ENCODE data around the gene CHD1.
A peak's percentile ranks its signal among the peaks of the same experiment; 100 is the strongest.

CHD1 gene

DNA sequence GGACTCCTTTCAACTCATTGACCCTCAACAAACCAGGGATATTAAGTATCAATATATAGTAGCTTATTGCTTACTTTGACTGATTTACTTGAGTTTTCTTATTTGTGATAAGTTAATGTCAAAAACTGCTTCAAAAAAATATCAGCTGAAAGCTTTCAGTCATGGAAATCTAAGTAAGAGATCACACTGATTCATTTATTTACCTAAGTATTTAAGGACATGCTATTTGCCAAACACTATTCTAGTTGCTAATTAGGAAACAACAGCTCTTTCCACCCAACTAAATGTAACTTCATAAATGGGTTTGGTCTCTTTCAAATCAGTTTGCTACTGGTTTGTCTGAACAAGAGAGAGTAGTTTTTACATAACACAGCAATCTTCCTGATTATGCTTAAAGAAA lies 48.2 kb downstream of the CHD1 start:
- Mint-ChIP-seq H3K27me3 (no peaks in the 10 kb centered on the region), H3K36me3 (ENCODE audit: low read depth) (peaks cover 67% of the 10 kb centered on the region), H3K27ac (no peak overlapping the region), H3K4me3 (no peak overlapping the region), H3K9me3 (no peaks in the 10 kb centered on the region), H3K4me1 (ENCODE audit: low read depth) (peaks cover 33% of the 10 kb centered on the region)

DNA sequence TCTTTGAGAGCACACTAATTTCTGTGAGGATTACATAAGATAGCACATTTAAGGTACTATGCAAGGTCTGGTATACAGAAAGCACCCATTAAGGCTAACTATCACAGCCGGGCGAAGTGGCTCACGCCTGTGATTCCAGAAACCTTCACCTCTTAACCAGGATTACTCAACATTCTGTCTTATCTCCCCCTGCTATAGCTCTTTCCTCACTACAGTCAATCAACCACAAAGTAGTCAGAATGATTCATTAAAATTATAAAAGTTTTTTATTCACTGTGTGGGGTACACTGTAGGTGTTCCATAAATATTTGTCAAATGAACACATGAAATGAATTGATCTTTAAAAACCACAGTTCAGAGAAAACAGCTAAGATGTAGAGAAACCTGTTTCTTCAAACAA lies 48.7 kb downstream of the CHD1 start:
- Mint-ChIP-seq H3K27ac (no peak overlapping the region), H3K4me3 (no peak overlapping the region), H3K36me3 (ENCODE audit: low read depth) (peaks cover 67% of the 10 kb centered on the region), H3K9me3 (no peaks in the 10 kb centered on the region), H3K27me3 (no peaks in the 10 kb centered on the region), H3K4me1 (ENCODE audit: low read depth) (peaks cover 33% of the 10 kb centered on the region)

DNA sequence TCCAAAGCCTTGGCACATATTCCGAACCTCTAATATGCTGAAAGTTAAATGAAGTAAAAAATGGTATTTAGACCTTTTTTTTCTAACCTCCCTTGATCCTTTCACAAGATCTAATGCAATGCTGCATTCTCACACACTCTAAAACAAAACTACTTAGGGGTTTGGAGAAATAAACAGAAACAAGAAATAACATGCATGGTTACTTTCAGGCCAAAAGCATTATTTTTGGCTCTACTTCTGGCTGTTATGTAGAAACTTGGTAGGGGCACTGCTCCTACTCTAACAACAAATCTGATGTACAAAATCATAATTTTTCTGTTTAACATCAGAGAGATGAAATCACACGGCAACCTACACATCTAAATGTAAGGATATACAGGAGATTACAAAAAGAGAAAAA lies 51.2 kb downstream of the CHD1 start:
- H3K36me3 Mint-ChIP-seq (ENCODE audit: low read depth): peaks cover 60% of the 10 kb centered on the region
- H3K27me3 Mint-ChIP-seq: no peaks in the 10 kb centered on the region
- no peak overlapping the region for H3K27ac Mint-ChIP-seq
- peaks cover 33% of the 10 kb centered on the region for H3K4me1 Mint-ChIP-seq (ENCODE audit: low read depth)
- H3K9me3 Mint-ChIP-seq: no peaks in the 10 kb centered on the region
- H3K4me3 Mint-ChIP-seq: no peak overlapping the region

DNA sequence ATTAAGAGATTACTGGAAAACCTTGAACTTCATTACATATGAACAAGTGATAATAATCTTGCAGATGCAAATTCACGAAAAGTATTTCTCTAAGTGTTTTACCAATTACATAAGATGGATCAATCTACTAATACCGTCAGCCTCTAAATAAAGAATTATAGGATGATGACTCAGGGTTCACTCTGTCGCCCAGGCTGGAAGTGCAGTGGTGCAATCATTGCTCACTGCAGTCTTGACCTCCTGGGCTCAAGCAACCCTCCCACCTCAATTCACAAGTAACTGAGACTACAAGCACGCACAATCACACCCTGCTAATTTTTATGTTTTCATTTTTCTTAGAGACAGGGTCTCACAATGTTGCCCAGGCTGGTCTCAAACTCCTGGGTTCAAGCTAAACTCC lies 56.1 kb downstream of the CHD1 start:
- Mint-ChIP-seq H3K27ac (no peak overlapping the region), H3K9me3 (no peaks in the 10 kb centered on the region), H3K27me3 (no peaks in the 10 kb centered on the region), H3K36me3 (ENCODE audit: low read depth) (peaks cover 68% of the 10 kb centered on the region), H3K4me1 (ENCODE audit: low read depth) (peaks cover 2% of the 10 kb centered on the region), H3K4me3 (no peak overlapping the region)

DNA sequence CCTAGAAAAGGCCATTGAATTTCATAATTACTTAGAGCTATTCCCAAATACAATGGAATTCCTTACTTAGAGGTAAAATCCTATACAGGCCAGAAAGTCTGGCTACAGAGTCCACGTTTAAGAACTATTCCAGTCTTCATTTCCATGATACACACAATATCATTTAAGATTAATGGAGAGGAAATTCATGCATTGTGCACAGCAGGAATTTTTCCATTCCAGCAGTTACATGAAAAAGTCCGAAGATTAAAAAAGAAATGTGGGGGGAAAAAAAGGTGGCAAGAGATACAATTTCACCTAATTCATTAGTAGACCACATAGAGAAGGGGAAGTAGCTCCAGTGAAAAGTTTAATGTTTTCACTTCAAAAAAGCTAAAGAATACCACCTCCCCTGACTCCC lies 63.1 kb downstream of the CHD1 start:
- H3K36me3 Mint-ChIP-seq (ENCODE audit: low read depth): peaks cover 70% of the 10 kb centered on the region
- no peaks in the 10 kb centered on the region for H3K9me3 Mint-ChIP-seq
- no peaks in the 10 kb centered on the region for H3K4me1 Mint-ChIP-seq (ENCODE audit: low read depth)
- no peak overlapping the region for H3K27ac Mint-ChIP-seq
- no peak overlapping the region for H3K4me3 Mint-ChIP-seq
- no peaks in the 10 kb centered on the region for H3K27me3 Mint-ChIP-seq

DNA sequence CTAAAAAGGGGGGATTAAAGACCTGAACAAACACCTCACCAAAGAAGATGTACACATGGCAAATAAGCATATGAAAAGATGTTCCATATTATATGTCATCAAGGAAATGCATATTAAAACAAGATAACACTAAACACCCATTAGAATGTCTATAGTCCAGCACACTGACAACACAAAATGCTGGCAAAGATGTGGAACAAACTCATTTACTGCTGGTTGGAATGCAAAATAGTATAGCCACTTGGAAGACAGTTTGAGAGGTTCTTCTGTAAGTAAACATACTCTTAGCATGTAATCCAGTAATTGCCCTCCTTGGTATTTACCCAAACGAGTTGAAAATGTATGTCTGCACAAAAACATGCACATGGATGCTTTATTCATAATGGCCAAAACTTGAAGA lies 81.8 kb downstream of the CHD1 start:
- H3K4me3 Mint-ChIP-seq: no peak overlapping the region
- no peak overlapping the region for H3K27ac Mint-ChIP-seq
- H3K36me3 Mint-ChIP-seq (ENCODE audit: low read depth): peaks cover under 1% of the 10 kb centered on the region
- no peaks in the 10 kb centered on the region for H3K4me1 Mint-ChIP-seq (ENCODE audit: low read depth)
- no peaks in the 10 kb centered on the region for H3K9me3 Mint-ChIP-seq
- no peaks in the 10 kb centered on the region for H3K27me3 Mint-ChIP-seq

DNA sequence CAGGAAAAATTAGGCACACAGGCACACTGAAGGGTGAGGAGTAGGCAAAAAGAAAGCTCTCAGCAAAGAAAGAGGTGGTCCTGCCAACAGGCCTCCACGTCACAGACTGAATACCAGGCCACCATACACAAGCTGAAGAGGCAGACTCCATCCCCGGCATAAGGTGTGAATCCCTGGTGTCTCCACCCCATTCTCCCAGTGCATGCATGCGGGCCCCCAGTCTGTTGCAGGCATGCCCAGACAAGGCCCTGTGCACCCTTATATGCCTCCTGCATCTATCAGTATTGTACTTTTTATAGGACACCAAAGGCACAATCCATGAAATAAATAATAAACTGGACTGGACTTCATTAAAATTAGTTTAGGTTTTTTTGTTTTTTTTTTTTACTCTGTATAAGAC lies 82.3 kb downstream of the CHD1 start:
- no peaks in the 10 kb centered on the region for H3K27me3 Mint-ChIP-seq
- no peaks in the 10 kb centered on the region for H3K36me3 Mint-ChIP-seq (ENCODE audit: low read depth)
- no peaks in the 10 kb centered on the region for H3K9me3 Mint-ChIP-seq
- H3K4me1 Mint-ChIP-seq (ENCODE audit: low read depth): no peaks in the 10 kb centered on the region
- no peak overlapping the region for H3K27ac Mint-ChIP-seq
- no peak overlapping the region for H3K4me3 Mint-ChIP-seq

DNA sequence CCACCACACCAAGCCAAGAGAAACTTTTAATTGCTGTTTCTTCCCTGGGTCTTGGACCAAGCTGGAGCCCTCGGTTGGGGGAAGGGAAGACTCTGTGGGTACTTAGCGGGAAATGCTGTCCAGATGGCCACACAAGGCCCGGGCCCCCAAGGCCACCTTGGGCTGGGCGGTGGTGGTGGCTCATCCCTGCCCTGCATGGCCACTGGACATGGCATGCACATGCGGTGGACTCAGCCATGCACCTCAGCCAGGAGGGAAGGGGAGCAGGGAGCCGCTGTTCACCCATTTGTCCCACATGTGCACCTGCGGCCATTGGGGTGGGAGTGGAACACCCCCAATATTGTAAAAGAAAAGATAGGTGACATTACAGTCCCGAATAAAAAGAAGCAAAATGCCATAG lies 82.9 kb downstream of the CHD1 start:
- H3K4me1 Mint-ChIP-seq (ENCODE audit: low read depth): no peaks in the 10 kb centered on the region
- H3K27me3 Mint-ChIP-seq: no peaks in the 10 kb centered on the region
- no peak overlapping the region for H3K4me3 Mint-ChIP-seq

DNA sequence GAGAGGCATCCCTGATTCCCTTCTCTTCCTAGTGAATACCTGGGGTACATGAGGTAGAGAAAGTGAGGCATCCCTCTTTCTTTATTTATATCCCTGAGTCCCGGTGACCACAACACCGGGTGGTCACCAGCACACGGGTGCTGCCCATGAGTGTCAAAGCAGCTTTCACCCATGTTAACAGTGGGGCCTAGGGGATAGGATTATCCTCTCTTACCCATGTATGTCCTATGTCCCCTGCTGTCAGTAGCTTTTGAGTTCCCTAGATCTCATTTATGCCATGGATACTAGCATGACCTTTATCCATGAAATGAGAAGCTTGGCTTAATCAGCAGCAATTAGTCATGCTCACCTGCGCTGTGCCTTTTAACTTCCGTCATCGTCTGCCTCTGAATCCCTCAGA lies 83.9 kb downstream of the CHD1 start:
- no peaks in the 10 kb centered on the region for H3K36me3 Mint-ChIP-seq (ENCODE audit: low read depth)
- H3K9me3 Mint-ChIP-seq: no peaks in the 10 kb centered on the region
- no peaks in the 10 kb centered on the region for H3K4me1 Mint-ChIP-seq (ENCODE audit: low read depth)
- no peak overlapping the region for H3K27ac Mint-ChIP-seq
- H3K27me3 Mint-ChIP-seq: no peaks in the 10 kb centered on the region
- H3K4me3 Mint-ChIP-seq: no peak overlapping the region

More for the DNA sequence above, 82.9 kb downstream of the CHD1 start:
- no peaks in the 10 kb centered on the region for H3K36me3 Mint-ChIP-seq (ENCODE audit: low read depth)
- H3K9me3 Mint-ChIP-seq: no peaks in the 10 kb centered on the region
- H3K27ac Mint-ChIP-seq: no peak overlapping the region

DNA sequence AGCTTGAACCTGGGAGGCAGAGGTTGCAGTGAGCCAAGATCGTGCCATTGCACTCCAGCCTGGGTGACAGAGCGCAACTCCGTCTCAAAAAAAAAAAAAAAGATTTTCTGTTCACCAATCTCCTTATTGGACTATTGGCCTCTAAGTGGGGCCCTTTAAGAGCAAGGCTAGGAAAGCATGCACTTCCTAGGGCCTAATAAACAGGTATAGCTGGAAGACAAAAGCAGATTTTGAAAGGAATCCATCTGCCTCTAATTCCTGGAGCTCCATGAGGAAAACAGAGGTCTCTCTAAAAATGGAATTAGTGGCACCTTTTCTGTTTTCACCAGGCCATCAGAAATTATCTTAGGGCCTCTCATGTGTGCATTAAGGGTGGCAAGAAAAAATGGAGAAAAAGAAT lies 85.3 kb downstream of the CHD1 start:
- H3K27ac Mint-ChIP-seq: no peak overlapping the region
- no peaks in the 10 kb centered on the region for H3K27me3 Mint-ChIP-seq
- H3K9me3 Mint-ChIP-seq: no peaks in the 10 kb centered on the region
- H3K36me3 Mint-ChIP-seq (ENCODE audit: low read depth): no peaks in the 10 kb centered on the region
- H3K4me3 Mint-ChIP-seq: no peak overlapping the region
- no peaks in the 10 kb centered on the region for H3K4me1 Mint-ChIP-seq (ENCODE audit: low read depth)

DNA sequence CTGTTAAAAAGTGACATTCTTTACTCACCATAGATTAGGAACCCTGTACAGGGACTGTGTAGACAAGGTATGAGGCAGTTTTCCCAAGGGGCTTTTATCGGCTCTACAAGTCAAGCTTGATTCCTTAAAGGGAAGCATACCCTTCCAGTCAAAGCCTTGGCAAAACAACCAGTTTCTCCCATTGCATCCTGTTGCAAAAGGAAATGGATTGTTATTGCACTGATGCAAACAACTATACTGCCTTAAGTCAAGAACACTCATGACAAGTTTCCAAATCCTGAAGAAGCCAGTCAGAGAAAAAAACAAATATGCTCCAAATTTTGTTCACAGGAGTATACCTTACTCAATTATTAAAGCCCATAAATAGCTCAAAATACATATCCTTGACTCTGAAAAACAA lies 87.9 kb downstream of the CHD1 start:
- Mint-ChIP-seq H3K27me3 (no peaks in the 10 kb centered on the region), H3K9me3 (no peaks in the 10 kb centered on the region), H3K4me3 (no peak overlapping the region), H3K36me3 (ENCODE audit: low read depth) (no peaks in the 10 kb centered on the region), H3K27ac (no peak overlapping the region), H3K4me1 (ENCODE audit: low read depth) (no peaks in the 10 kb centered on the region)

DNA sequence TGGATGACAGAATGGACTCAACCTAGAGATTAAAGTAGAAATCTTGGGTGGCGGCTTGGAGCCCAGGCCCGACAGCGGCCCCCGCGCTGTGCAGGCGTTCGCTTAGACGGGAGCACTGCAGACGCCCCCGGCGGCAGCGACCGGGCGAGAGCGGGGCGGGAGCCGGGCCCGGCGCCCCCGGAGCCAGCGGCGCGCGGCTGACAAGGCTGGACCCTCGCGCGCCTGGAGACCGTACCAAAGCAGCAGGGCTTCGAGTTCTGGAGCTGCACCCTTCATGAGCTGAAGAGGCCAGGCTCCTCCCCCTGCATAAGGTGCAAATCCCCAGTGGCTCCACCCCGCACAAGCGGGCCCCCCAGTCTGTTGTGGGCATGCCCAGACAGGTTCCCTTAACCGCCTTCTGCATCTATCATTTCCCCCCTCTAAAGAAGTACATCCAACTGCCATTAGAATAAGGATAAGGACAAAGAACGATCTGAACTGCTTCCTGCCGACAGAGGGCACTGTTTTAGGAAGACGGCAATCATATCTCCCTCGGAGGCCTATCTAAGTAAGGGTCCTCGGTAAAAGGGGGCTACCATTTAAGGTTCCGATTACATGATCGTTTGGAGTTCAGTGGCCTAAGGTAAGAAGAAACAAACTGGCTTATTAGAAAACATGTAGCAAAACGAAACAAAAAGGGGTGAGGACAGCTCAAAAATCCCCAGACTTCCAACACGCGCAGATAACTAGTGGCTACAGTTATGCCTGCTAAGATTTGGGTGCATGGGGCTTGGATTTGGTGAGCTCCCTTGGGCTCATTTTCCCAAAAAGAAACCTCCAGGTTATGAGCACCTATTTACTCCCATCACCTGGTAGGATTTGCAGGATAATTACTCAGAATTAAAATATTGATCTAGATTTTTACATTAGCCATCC lies 89.1 kb downstream of the CHD1 start:
- no peaks in the 10 kb centered on the region for H3K36me3 Mint-ChIP-seq (ENCODE audit: low read depth)
- no peaks in the 10 kb centered on the region for H3K9me3 Mint-ChIP-seq
- no peaks in the 10 kb centered on the region for H3K27me3 Mint-ChIP-seq
- peak overlapping the region; percentile 7 for H3K4me3 Mint-ChIP-seq
- no peaks in the 10 kb centered on the region for H3K4me1 Mint-ChIP-seq (ENCODE audit: low read depth)
- H3K27ac Mint-ChIP-seq: no peak overlapping the region

DNA sequence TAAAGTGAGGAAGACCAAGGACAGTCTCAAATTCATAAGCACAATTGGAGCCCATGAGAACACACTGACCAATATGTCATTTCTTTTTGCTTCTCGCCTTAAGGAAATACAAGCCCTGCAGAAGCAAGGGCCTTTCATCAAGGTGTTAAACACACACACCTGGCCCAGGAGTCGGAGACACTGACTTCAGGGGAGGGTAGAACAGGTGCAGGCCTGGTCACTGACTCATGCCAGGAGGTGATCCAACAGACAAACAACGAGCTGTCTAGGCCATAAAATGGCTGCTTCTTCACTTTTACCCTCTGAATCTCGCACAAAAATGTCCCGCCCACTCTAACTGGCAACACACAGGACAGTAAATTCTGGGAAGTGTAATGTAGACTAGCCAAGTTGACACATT lies 92.6 kb downstream of the CHD1 start:
- no peaks in the 10 kb centered on the region for H3K36me3 Mint-ChIP-seq (ENCODE audit: low read depth)
- no peak overlapping the region for H3K4me3 Mint-ChIP-seq
- no peaks in the 10 kb centered on the region for H3K9me3 Mint-ChIP-seq
- no peak overlapping the region for H3K27ac Mint-ChIP-seq
- no peaks in the 10 kb centered on the region for H3K27me3 Mint-ChIP-seq
- H3K4me1 Mint-ChIP-seq (ENCODE audit: low read depth): no peaks in the 10 kb centered on the region

DNA sequence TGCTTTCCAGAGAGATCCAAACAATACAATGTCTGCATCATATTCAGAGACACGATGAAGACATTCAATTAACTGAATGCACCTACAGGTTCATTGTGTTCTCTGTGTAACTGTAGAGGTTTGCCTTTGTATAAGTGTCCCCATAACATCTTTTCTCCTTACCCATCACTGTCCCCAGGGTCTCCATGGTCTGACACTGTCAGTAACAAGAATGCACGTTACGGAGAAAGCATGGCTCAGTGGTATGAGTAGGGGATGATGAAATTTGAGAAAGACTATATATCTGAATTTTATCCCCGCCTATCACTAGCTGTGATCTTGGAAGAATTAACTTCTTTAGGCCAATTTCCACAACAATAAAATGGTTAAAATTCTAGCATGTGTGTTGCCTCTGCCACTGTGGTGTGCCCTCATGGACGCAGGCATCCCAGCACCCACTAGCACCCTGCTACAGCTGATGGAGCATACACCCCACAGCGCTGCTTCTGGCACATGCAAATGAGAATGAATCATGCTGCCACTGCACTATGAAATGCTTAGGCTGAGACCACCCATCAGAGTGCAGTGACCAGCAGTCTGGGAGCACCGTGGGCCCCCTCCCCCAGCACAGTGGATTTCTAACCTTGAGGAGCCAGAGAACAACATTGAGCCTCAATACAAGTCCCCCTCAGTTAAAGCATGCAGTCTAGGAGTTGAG lies 101.1 kb downstream of the CHD1 start:
- no peaks in the 10 kb centered on the region for H3K9me3 Mint-ChIP-seq
- no peaks in the 10 kb centered on the region for H3K36me3 Mint-ChIP-seq (ENCODE audit: low read depth)
- no peak overlapping the region for H3K4me3 Mint-ChIP-seq
- no peaks in the 10 kb centered on the region for H3K27me3 Mint-ChIP-seq
- H3K4me1 Mint-ChIP-seq (ENCODE audit: low read depth): no peaks in the 10 kb centered on the region
- H3K27ac Mint-ChIP-seq: no peak overlapping the region

DNA sequence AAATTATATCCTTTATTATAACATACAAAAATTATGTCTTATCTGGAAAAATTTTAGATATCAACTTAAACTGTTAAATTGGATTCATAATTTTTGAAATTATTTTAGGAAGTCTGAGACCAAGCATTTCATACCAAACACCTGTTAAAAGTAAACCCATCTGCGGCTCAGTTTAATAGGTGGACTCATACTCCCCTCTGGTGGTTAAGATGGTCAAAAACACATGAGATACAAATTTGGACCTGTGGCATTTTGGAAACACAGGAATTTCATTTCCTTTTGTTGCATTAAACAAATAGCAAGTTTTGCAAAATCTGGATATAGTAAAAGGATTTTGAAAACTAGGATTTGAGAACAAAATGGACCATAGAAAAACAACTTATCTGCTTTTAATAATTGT lies 101.6 kb downstream of the CHD1 start:
- Mint-ChIP-seq H3K27ac (no peak overlapping the region), H3K27me3 (no peaks in the 10 kb centered on the region), H3K36me3 (ENCODE audit: low read depth) (no peaks in the 10 kb centered on the region), H3K9me3 (no peaks in the 10 kb centered on the region), H3K4me1 (ENCODE audit: low read depth) (no peaks in the 10 kb centered on the region), H3K4me3 (no peak overlapping the region)

Data from stimulated activated naive CD8-positive, alpha-beta T cell treated with anti-CD3 and anti-CD28 coated beads, Interleukin-15, Interleukin-2, amounts not matched to agents 100 ng/mL and 50 ng/mL, for 24 hours (primary cell).